AG10803 (cell line): ENCODE data around the gene SIL1.

Experiments
- DNase-seq: peaks from one replicate; pipeline ENCODE4 v3.0.0; 2010; ENCODE audit warnings: low read depth
- H3K4me3 ChIP-seq: 2 replicates; pipeline ENCODE4 v1.5.1; 2011; ENCODE audit warnings: mild to moderate bottlenecking, low read length, control low read depth
- CTCF ChIP-seq: conservative IDR thresholded peaks from 2 replicates; pipeline ENCODE4 v1.5.1; 2011; ENCODE audit warnings: mild to moderate bottlenecking, low read length, control low read depth, inconsistent platforms

Gene SIL1

DNA sequence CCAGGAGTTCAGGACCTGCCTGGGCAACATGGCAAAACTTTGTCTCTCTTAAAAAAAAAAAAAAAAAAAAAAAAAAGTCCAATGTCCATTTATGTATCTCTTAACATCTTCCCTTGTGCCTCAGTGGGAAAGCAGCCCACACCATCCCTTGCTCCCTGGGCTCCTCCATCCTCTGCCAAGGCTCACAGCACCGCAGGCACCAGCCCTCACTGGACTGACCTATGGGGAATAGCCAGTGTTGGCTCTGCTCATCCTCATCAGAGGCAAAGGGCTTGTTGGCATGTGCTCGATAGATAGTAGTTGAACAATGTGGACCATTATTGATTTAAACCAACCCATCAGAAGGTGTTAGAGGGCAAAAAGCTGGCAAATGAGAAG, 261.2 kb downstream of the SIL1 start:
- no peak overlapping the region for H3K4me3 ChIP-seq
- no peak for TF ChIP-seq CTCF
- DNase-seq = no peak

DNA sequence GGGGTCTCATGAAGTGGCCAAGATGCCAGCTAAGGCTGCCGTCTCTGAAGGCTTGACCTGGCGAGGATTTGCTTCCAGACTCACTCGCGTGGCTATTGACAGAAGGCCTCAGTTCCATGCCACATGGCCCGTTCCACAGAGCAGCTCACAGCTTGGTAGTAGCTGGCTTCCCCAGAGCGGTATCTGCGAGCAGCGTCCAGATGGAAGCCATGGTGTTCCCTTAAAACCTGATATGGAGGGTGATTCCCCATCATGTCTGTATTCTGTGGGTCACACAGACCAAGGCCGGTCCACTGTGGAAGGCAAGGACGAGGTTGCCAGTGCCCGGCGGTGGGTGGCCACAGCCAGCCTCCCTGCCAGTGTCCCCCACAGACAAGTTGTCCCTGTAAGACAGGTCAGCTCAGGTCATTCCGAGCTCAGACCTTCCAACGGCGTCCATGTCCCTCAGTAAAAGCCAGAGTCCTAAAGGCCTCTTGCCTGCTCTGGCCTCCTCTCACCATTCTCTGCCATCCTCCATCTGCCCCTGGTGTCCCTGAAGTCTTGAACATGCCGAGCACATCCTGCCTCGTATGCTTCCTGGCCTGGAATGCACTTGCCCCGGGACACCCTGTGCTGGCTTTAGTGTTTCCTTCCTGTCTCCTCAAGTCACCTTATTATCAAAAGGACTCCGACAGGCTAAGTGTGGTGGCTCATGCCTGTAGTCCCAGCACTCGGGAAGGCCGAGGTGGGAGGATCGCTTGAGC, 261.8 kb downstream of the SIL1 start:
- no peak overlapping the region for H3K4me3 ChIP-seq
- no peak for DNase-seq
- no peak for TF ChIP-seq CTCF

- no peak for TF ChIP-seq CTCF
- DNase-seq = no peak
- no peak overlapping the region for H3K4me3 ChIP-seq
Measured at GRCh38 chr5:138935466-138935865, 262.7 kb downstream of the SIL1 start.

DNA sequence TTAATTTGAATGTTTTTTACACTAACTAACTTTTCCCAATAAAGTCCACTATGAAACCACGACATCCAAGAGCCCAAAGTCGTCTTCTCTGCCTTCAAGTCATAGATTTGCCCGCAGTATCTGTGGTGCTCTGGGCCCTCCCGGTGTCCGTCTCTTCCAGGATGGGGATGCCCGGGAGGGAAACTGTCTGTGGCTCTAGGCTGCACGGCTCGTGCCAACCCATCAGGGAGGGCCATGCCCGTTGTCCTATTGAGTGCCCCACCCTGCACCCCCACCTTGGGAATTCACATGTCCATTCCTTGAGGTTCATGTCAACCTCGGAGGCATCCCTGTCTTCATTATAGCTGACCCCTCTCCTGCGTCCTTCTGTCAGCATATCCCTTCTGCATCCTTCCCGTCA, 263.2 kb downstream of the SIL1 start:
- no peak for TF ChIP-seq CTCF
- no peak for DNase-seq

DNA sequence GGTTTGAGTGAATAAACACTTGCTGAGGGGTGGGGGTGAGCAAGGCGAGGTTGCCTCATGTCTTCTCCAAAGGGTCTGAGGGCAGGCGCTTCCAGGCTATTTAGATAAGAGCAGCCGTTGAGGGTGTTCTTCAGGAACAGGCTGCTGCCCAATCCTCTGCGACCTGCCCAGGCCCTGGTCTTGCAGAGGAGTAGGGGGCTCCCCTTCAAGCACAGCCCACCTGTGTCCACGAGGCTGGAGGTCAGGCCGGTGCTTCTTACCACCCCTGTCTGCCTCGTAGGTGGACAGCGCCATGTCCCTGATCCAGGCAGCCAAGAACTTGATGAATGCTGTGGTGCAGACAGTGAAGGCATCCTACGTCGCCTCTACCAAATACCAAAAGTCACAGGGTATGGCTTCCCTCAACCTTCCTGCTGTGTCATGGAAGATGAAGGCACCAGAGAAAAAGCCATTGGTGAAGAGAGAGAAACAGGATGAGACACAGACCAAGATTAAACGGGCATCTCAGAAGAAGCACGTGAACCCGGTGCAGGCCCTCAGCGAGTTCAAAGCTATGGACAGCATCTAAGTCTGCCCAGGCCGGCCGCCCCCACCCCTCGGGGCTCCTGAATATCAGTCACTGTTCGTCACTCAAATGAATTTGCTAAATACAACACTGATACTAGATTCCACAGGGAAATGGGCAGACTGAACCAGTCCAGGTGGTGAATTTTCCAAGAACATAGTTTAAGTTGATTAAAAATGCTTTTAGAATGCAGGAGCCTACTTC, 264.5 kb downstream of the SIL1 start:
- DNase-seq = no peak
- TF ChIP-seq CTCF = no peak
- H3K4me3 ChIP-seq = no peak overlapping the region

More for the DNA sequence above, 263.2 kb downstream of the SIL1 start:
- no peak overlapping the region for H3K4me3 ChIP-seq

DNA sequence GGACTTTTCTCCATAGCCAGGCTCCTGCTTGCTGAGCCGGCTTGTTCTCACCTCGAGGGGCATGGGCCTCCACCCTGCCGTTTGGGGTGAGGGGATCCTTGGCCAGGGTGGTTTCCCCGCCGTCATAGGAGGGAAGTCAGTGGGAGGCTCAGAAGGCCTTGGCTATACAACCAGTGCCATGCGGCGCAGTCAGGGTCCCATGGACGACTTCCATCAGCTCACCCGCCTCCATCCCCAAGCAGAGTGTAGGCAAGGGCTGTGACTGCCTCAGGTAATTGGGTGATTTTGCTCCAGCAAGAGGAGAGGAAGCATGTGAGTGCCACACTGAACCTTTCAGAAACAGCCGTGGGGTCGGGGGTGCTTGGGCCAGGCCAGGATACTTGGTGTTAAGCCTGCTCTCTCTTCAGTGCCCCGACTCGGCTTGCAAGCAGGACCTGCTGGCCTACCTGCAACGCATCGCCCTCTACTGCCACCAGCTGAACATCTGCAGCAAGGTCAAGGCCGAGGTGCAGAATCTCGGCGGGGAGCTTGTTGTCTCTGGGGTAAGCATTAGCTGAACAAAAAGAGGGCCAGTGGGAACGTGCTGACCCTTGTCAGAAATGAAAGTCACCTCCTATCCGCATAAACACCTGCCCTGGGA, 265.9 kb downstream of the SIL1 start:
- H3K4me3 ChIP-seq = no peak overlapping the region
- DNase-seq = no peak
- TF ChIP-seq CTCF = no peak
